Measurements from ENCODE around the gene BMERB1. TPM values are rescaled to one million over a fixed set of nuclear protein-coding genes. Genes with fewer than 3 reads are reported as not detected.
"Not testable (repeated sequence)": the region's sequence is repeated elsewhere in the genome, so short reads cannot be mapped to it uniquely, and the experiment has no call there.

Gene BMERB1
- total RNA-seq, 2 donors from 2014 or later: 6.3 to 10.4 TPM

- H3K4me3 Mint-ChIP-seq: no peak overlapping the region
- H3K27ac ChIP-seq (ENCODE audit: low read depth, low read length): no peak overlapping the region
- no peaks in the 10 kb centered on the region for H3K4me1 Mint-ChIP-seq
- H3K4me3 ChIP-seq (ENCODE audit: low read length): no peak overlapping the region
- H3K9me3 ChIP-seq (ENCODE audit: control insufficient read depth, low read length): peaks cover 14% of the 10 kb centered on the region
- TF ChIP-seq, protein P1, sequence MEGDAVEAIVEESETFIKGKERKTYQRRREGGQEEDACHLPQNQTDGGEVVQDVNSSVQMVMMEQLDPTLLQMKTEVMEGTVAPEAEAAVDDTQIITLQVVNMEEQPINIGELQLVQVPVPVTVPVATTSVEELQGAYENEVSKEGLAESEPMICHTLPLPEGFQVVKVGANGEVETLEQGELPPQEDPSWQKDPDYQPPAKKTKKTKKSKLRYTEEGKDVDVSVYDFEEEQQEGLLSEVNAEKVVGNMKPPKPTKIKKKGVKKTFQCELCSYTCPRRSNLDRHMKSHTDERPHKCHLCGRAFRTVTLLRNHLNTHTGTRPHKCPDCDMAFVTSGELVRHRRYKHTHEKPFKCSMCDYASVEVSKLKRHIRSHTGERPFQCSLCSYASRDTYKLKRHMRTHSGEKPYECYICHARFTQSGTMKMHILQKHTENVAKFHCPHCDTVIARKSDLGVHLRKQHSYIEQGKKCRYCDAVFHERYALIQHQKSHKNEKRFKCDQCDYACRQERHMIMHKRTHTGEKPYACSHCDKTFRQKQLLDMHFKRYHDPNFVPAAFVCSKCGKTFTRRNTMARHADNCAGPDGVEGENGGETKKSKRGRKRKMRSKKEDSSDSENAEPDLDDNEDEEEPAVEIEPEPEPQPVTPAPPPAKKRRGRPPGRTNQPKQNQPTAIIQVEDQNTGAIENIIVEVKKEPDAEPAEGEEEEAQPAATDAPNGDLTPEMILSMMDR (conservative IDR thresholded peaks at IDR 0.05): no peak
- H3K36me3 ChIP-seq (ENCODE audit: control insufficient read depth, insufficient read depth, low read length): no peaks in the 10 kb centered on the region
- H3K36me3 Mint-ChIP-seq (ENCODE audit: low read depth): peaks cover 3% of the 10 kb centered on the region
- no peaks in the 10 kb centered on the region for H3K27me3 ChIP-seq (ENCODE audit: control insufficient read depth, insufficient read depth, low read length, poor library complexity, severe bottlenecking)
- WGBS, 2 experiments (ENCODE audit: insufficient coverage in 1 of 2, insufficient read length in 1 of 2): 97 to 100% methylated on average over 1 to 2 of the region's 2 CpGs
- H3K4me1 ChIP-seq (ENCODE audit: control insufficient read depth, insufficient read depth, low read length): no peaks in the 10 kb centered on the region
- H3K9me3 Mint-ChIP-seq: peaks cover 19% of the 10 kb centered on the region
- no peak for DNase-seq
- no peak overlapping the region for H3K27ac Mint-ChIP-seq
- H3K9ac ChIP-seq (ENCODE audit: extremely low read depth, low read length, poor library complexity, severe bottlenecking): no peak overlapping the region
- peaks cover under 1% of the 10 kb centered on the region for H3K27me3 Mint-ChIP-seq (ENCODE audit: insufficient read depth)
Measured at GRCh38 chr16:15466131-15466530, 31.7 kb downstream of the BMERB1 start.

- no peak for DNase-seq
- Histone ChIP-seq H3K27ac (ENCODE audit: low read depth, low read length) (no peak overlapping the region), H3K9ac (ENCODE audit: extremely low read depth, low read length, poor library complexity, severe bottlenecking) (no peak overlapping the region), H3K27me3 (ENCODE audit: control insufficient read depth, insufficient read depth, low read length, poor library complexity, severe bottlenecking) (no peaks in the 10 kb centered on the region), H3K4me3 (ENCODE audit: low read length) (peak overlapping the region; percentile 50), H3K9me3 (ENCODE audit: control insufficient read depth, low read length) (peaks cover 14% of the 10 kb centered on the region), H3K4me1 (ENCODE audit: control insufficient read depth, insufficient read depth, low read length) (no peaks in the 10 kb centered on the region), H3K36me3 (ENCODE audit: control insufficient read depth, insufficient read depth, low read length) (no peaks in the 10 kb centered on the region)
- TF ChIP-seq, protein P1 (conservative IDR thresholded peaks at IDR 0.05): peak; percentile 31
- Mint-ChIP-seq H3K27ac (no peak overlapping the region), H3K9me3 (peaks cover 19% of the 10 kb centered on the region), H3K4me1 (no peaks in the 10 kb centered on the region), H3K36me3 (ENCODE audit: low read depth) (peaks cover 3% of the 10 kb centered on the region), H3K27me3 (ENCODE audit: insufficient read depth) (peaks cover 8% of the 10 kb centered on the region), H3K4me3 (no peak overlapping the region)
- 67 to 70% methylated on average over 2 to 3 of the region's 3 CpGs for WGBS, 2 experiments (ENCODE audit: insufficient coverage in 1 of 2, insufficient read length in 1 of 2)
Measured at GRCh38 chr16:15466886-15467781, 32.7 kb downstream of the BMERB1 start.

GRCh38 chr16:15476971-15477370, 42.6 kb downstream of the BMERB1 start:
- not testable (repeated sequence) for H3K27ac Mint-ChIP-seq; H3K27me3 Mint-ChIP-seq (ENCODE audit: insufficient read depth); H3K27ac ChIP-seq (ENCODE audit: low read depth, low read length); H3K36me3 Mint-ChIP-seq (ENCODE audit: low read depth); DNase-seq; H3K4me3 ChIP-seq (ENCODE audit: low read length); H3K4me1 Mint-ChIP-seq; H3K4me3 Mint-ChIP-seq; H3K4me1 ChIP-seq (ENCODE audit: control insufficient read depth, insufficient read depth, low read length); H3K27me3 ChIP-seq (ENCODE audit: control insufficient read depth, insufficient read depth, low read length, poor library complexity, severe bottlenecking); H3K9ac ChIP-seq (ENCODE audit: extremely low read depth, low read length, poor library complexity, severe bottlenecking); H3K36me3 ChIP-seq (ENCODE audit: control insufficient read depth, insufficient read depth, low read length)
- H3K9me3 Mint-ChIP-seq: peaks cover 28% of the 10 kb centered on the region
- peaks cover 16% of the 10 kb centered on the region for H3K9me3 ChIP-seq (ENCODE audit: control insufficient read depth, low read length)
- WGBS, 2 experiments (ENCODE audit: insufficient coverage in 1 of 2, insufficient read length in 1 of 2): 94 to 100% methylated on average over 1 to 4 of the region's 4 CpGs
